Keratinocyte (primary cell): ENCODE results near the gene SLC15A3. TPM values are rescaled to one million over a fixed set of nuclear protein-coding genes. Genes with fewer than 3 reads are reported as not detected.

ENCODE experiments used
- DNase-seq: peaks from one replicate; pipeline ENCODE4 v3.0.0-alpha.2; 2011; ENCODE audit warnings: low read depth, missing footprints, low spot score
- FAIRE-seq: peaks from 2 replicates; lab custom pipeline; 2011; peaks lifted over from hg19 to GRCh38; lab: Jason Lieb, UNC
- H2AFZ ChIP-seq: 2 replicates; pipeline ENCODE4 v1.6.0; 2012; ENCODE audit warnings: low read length, control low read depth, inconsistent platforms; ENCODE audit not compliant: control insufficient read depth
- H3K27ac ChIP-seq: 2 replicates; pipeline ENCODE4 v1.5.1; 2011; ENCODE audit warnings: low read length; ENCODE audit not compliant: control insufficient read depth, insufficient read depth
- H3K27me3 ChIP-seq: 3 replicates; pipeline ENCODE4 v1.6.0; 2011; ENCODE audit warnings: low read length; ENCODE audit not compliant: control insufficient read depth, insufficient read depth; ENCODE audit errors: extremely low read depth
- H3K36me3 ChIP-seq, 2 experiments: 2 replicates in 1 of 2; 3 replicates in 1 of 2; pipeline ENCODE4 v1.5.1; 2011; ENCODE audit warnings: low read length in 2 of 2, mild to moderate bottlenecking in 1 of 2; ENCODE audit not compliant: control insufficient read depth in 2 of 2, insufficient read depth in 2 of 2; ENCODE audit errors: extremely low read depth in 1 of 2
- H3K4me1 ChIP-seq: 3 replicates; pipeline ENCODE4 v1.5.1; 2011; ENCODE audit warnings: low read length; ENCODE audit not compliant: control insufficient read depth, insufficient read depth; ENCODE audit errors: extremely low read depth
- H3K4me2 ChIP-seq: 3 replicates; pipeline ENCODE4 v1.6.0; 2011; ENCODE audit warnings: low read depth, low read length; ENCODE audit not compliant: control insufficient read depth, insufficient read depth; ENCODE audit errors: extremely low read depth
- H3K4me3 ChIP-seq, 3 experiments: fragments of 200-600 bp in 1 of 3; sonication (generic) in 1 of 3; 2 replicates in 2 of 3; 3 replicates in 1 of 3; pipeline ENCODE4 v1.5.1; 2011 to 2016; ENCODE audit warnings: low read length in 3 of 3, mild to moderate bottlenecking in 3 of 3, control low read depth in 2 of 3, inconsistent platforms in 1 of 3, low read depth in 1 of 3, mixed read lengths in 1 of 3, mixed run types in 1 of 3, moderate library complexity in 1 of 3; ENCODE audit not compliant: control insufficient read depth in 2 of 3, insufficient read depth in 2 of 3; ENCODE audit errors: extremely low read depth in 1 of 3
- H3K79me2 ChIP-seq: 2 replicates; pipeline ENCODE4 v1.6.0; 2012; ENCODE audit warnings: low read length; ENCODE audit not compliant: control insufficient read depth, insufficient read depth
- H3K9ac ChIP-seq: 3 replicates; pipeline ENCODE4 v1.6.0; 2011; ENCODE audit warnings: low read length; ENCODE audit not compliant: control insufficient read depth, insufficient read depth; ENCODE audit errors: extremely low read depth
- H3K9me1 ChIP-seq: 3 replicates; pipeline ENCODE4 v1.6.0; 2011; ENCODE audit warnings: low read length; ENCODE audit not compliant: control insufficient read depth, insufficient read depth; ENCODE audit errors: extremely low read depth
- H3K9me3 ChIP-seq: 2 replicates; pipeline ENCODE4 v1.5.1; 2012; ENCODE audit warnings: low read depth, low read length; ENCODE audit not compliant: control insufficient read depth
- H4K20me1 ChIP-seq: 3 replicates; pipeline ENCODE4 v1.6.0; 2011; ENCODE audit warnings: low read length; ENCODE audit not compliant: control insufficient read depth, insufficient read depth; ENCODE audit errors: extremely low read depth
- CTCF ChIP-seq, 3 experiments: IDR thresholded peaks in 1 of 3; conservative IDR thresholded peaks in 1 of 3; optimal IDR thresholded peaks in 1 of 3; 2 replicates in 2 of 3; 3 replicates in 1 of 3; pipeline versions ENCODE3 to v1.5.1; 2011; ENCODE audit warnings: low read length in 3 of 3, mild to moderate bottlenecking in 3 of 3, moderate library complexity in 2 of 3, control low read depth in 1 of 3, inconsistent platforms in 1 of 3; ENCODE audit not compliant: insufficient read depth in 2 of 3; ENCODE audit errors: extremely low read depth in 1 of 3
- EZH2 ChIP-seq: IDR thresholded peaks from one replicate; pipeline ENCODE4 v1.6.1; 2012; ENCODE audit warnings: inconsistent platforms, mild to moderate bottlenecking, low read length, moderate library complexity
- dilution Hi-C: fragments of 300-500 bp; cut with MboI; formaldehyde crosslinking; loops from one replicate; pipeline ENCODE4 v1.7.0; 2020; ENCODE audit warnings: low sequenced_read_pairs; ENCODE audit not compliant: extremely low pct_ligation_motif_present
- polyA plus RNA-seq, 5 experiments: library from polyadenylated mRNA; depleted of rRNA in 3 of 5; stranded (reverse) in 3 of 5; stranded (forward) in 1 of 5; unstranded in 1 of 5; fragments of >200 nt; gene quantifications; 1 replicate in 1 of 5; 2 replicates in 3 of 5; 3 replicates in 1 of 5; pipeline versions ENCODE4 v1.2.1 to v1.2.3, GENCODE V29; 2011 to 2012; ENCODE audit warnings: missing spikeins in 2 of 5, low read depth in 1 of 5, low replicate concordance in 1 of 5

The SLC15A3 gene
- polyA plus RNA-seq, 1 donor (not counting 4 experiments of a cell fraction or from before 2014, with no cell fraction given), result 1.0 TPM

GRCh38 chr11:60927061-60927592 is 24.8 kb downstream of the SLC15A3 start:
- Histone ChIP-seq H3K4me1 (peaks cover 18% of the 10 kb centered on the region), H3K36me3 (peaks cover 16 to 35% of the 10 kb centered on the region in 2 experiments), H3K4me2 (no peak overlapping the region), H3K79me2 (no peaks in the 10 kb centered on the region), H4K20me1 (no peaks in the 10 kb centered on the region), H3K9me1 (no peaks in the 10 kb centered on the region), H3K9me3 (no peaks in the 10 kb centered on the region), H3K4me3 (no peak overlapping the region), H3K9ac (no peak overlapping the region), H3K27ac (no peak overlapping the region), H2AFZ (no peak overlapping the region), H3K27me3 (no peaks in the 10 kb centered on the region)
- TF ChIP-seq EZH2 (no peak), CTCF (optimal IDR thresholded peaks at IDR 0.05 in 1 of 3, IDR thresholded peaks at IDR 0.05 in 1 of 3, conservative IDR thresholded peaks at IDR 0.05 in 1 of 3; ENCODE audit: extremely low read depth in 1 of 3, insufficient read depth in 2 of 3, low read length in 3 of 3) (no peak)
- dilution Hi-C loops, result no loop called here
- no peak for DNase-seq
- FAIRE-seq, result no peak

- no peak overlapping the region for H3K9ac ChIP-seq
- no peak for DNase-seq
- H3K27me3 ChIP-seq, result no peaks in the 10 kb centered on the region
- no peak overlapping the region for H3K4me2 ChIP-seq
- H3K79me2 ChIP-seq, result no peaks in the 10 kb centered on the region
- no peaks in the 10 kb centered on the region for H4K20me1 ChIP-seq
- H3K4me1 ChIP-seq, result peaks cover 18% of the 10 kb centered on the region
- dilution Hi-C loops, result no loop called here
- peaks cover 10 to 33% of the 10 kb centered on the region in 2 experiments for H3K36me3 ChIP-seq
- H3K9me3 ChIP-seq, result no peaks in the 10 kb centered on the region
- H3K9me1 ChIP-seq, result no peaks in the 10 kb centered on the region
- no peak overlapping the region for H3K4me3 ChIP-seq
- no peak for TF ChIP-seq EZH2
- no peak for TF ChIP-seq CTCF (optimal IDR thresholded peaks at IDR 0.05 in 1 of 3, IDR thresholded peaks at IDR 0.05 in 1 of 3, conservative IDR thresholded peaks at IDR 0.05 in 1 of 3; ENCODE audit: extremely low read depth in 1 of 3, insufficient read depth in 2 of 3, low read length in 3 of 3)
- no peak overlapping the region for H3K27ac ChIP-seq
- no peak for FAIRE-seq
- H2AFZ ChIP-seq, result no peak overlapping the region
Measured at GRCh38 chr11:60926500-60926899, 25.5 kb downstream of the SLC15A3 start.
